ENCODE measurements around the gene COL25A1. TPM values are rescaled to one million over a fixed set of nuclear protein-coding genes. Genes with fewer than 3 reads are reported as not detected.
A peak's percentile ranks its signal among the peaks of the same experiment; 100 is the strongest.

COL25A1 gene
- total and polyA plus RNA-seq, 4 donors: 0.61 to 4.4 (median 2.1) TPM

GRCh38 chr4:108889696-108890483 lies 412.6 kb downstream of the COL25A1 start:
- Histone ChIP-seq H3K4me1 (ENCODE audit: control insufficient read depth in 4 of 4, insufficient read depth in 4 of 4, low read length in 3 of 4) (peaks cover 0 to 2% (median 0%) of the 10 kb centered on the region in 4 donors), H3K27ac (ENCODE audit: low read depth in 1 of 2, low read length in 2 of 2) (no peak overlapping the region), H3K4me3 (ENCODE audit: low read depth in 1 of 3, low read length in 3 of 3) (no peak overlapping the region), H3K27me3 (ENCODE audit: control insufficient read depth in 4 of 4, insufficient read depth in 4 of 4, low read length in 3 of 4) (no peaks in the 10 kb centered on the region), H3K9me3 (ENCODE audit: control insufficient read depth in 4 of 4, low read length in 3 of 4) (no peaks in the 10 kb centered on the region), H3K36me3 (ENCODE audit: control insufficient read depth in 4 of 4, insufficient read depth in 3 of 4, low read depth in 1 of 4, low read length in 3 of 4) (no peaks in the 10 kb centered on the region), H3K9ac (ENCODE audit: low read depth in 1 of 2, low read length in 2 of 2) (no peak overlapping the region)
- WGBS: 59% methylated on average over 8 of the region's 8 CpGs
- TF ChIP-seq FOXA1 (IDR thresholded peaks at IDR 0.05): no peak
- TF ChIP-seq RXRA (IDR thresholded peaks at IDR 0.05): peak; percentile 21 to 39
- TF ChIP-seq NR2F2 (IDR thresholded peaks at IDR 0.05): peak; percentile 99
- TF ChIP-seq GABPA (IDR thresholded peaks at IDR 0.05 in 1 of 2, conservative IDR thresholded peaks at IDR 0.05 in 1 of 2): no peak
- TF ChIP-seq YY1 (IDR thresholded peaks at IDR 0.05): no peak
- no peak for TF ChIP-seq RAD21 (IDR thresholded peaks at IDR 0.05)
- no peak for TF ChIP-seq EGR1 (IDR thresholded peaks at IDR 0.05; ENCODE audit: low read depth in 2 of 2)
- no peak for TF ChIP-seq TAF1 (conservative IDR thresholded peaks at IDR 0.05)
- TF ChIP-seq, protein P1, sequence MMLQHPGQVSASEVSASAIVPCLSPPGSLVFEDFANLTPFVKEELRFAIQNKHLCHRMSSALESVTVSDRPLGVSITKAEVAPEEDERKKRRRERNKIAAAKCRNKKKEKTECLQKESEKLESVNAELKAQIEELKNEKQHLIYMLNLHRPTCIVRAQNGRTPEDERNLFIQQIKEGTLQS (IDR thresholded peaks at IDR 0.05): no peak
- TF ChIP-seq FOXA2 (IDR thresholded peaks at IDR 0.05): no peak
- TF ChIP-seq HNF4G (IDR thresholded peaks at IDR 0.05): no peak
- no peak for DNase-seq (ENCODE audit: low spot score)

GRCh38 chr4:108888769-108889168 lies 413.7 kb downstream of the COL25A1 start:
- WGBS: 85% methylated on average over 1 of the region's 1 CpG
- TF ChIP-seq, protein P2, sequence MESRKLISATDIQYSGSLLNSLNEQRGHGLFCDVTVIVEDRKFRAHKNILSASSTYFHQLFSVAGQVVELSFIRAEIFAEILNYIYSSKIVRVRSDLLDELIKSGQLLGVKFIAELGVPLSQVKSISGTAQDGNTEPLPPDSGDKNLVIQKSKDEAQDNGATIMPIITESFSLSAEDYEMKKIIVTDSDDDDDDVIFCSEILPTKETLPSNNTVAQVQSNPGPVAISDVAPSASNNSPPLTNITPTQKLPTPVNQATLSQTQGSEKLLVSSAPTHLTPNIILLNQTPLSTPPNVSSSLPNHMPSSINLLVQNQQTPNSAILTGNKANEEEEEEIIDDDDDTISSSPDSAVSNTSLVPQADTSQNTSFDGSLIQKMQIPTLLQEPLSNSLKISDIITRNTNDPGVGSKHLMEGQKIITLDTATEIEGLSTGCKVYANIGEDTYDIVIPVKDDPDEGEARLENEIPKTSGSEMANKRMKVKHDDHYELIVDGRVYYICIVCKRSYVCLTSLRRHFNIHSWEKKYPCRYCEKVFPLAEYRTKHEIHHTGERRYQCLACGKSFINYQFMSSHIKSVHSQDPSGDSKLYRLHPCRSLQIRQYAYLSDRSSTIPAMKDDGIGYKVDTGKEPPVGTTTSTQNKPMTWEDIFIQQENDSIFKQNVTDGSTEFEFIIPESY (IDR thresholded peaks at IDR 0.05): no peak
- TF ChIP-seq JUND (IDR thresholded peaks at IDR 0.05) (no peak), YY1 (IDR thresholded peaks at IDR 0.05) (no peak), EGR1 (IDR thresholded peaks at IDR 0.05; ENCODE audit: low read depth in 2 of 2) (no peak), TAF1 (conservative IDR thresholded peaks at IDR 0.05) (no peak), HNF4A (conservative IDR thresholded peaks at IDR 0.05) (no peak), GABPA (IDR thresholded peaks at IDR 0.05 in 1 of 2, conservative IDR thresholded peaks at IDR 0.05 in 1 of 2) (no peak), NR2F2 (IDR thresholded peaks at IDR 0.05) (no peak), FOXA1 (IDR thresholded peaks at IDR 0.05) (no peak), FOXA2 (IDR thresholded peaks at IDR 0.05) (no peak), SP1 (IDR thresholded peaks at IDR 0.05) (no peak), RXRA (IDR thresholded peaks at IDR 0.05) (no peak)
- TF ChIP-seq, protein P3, sequence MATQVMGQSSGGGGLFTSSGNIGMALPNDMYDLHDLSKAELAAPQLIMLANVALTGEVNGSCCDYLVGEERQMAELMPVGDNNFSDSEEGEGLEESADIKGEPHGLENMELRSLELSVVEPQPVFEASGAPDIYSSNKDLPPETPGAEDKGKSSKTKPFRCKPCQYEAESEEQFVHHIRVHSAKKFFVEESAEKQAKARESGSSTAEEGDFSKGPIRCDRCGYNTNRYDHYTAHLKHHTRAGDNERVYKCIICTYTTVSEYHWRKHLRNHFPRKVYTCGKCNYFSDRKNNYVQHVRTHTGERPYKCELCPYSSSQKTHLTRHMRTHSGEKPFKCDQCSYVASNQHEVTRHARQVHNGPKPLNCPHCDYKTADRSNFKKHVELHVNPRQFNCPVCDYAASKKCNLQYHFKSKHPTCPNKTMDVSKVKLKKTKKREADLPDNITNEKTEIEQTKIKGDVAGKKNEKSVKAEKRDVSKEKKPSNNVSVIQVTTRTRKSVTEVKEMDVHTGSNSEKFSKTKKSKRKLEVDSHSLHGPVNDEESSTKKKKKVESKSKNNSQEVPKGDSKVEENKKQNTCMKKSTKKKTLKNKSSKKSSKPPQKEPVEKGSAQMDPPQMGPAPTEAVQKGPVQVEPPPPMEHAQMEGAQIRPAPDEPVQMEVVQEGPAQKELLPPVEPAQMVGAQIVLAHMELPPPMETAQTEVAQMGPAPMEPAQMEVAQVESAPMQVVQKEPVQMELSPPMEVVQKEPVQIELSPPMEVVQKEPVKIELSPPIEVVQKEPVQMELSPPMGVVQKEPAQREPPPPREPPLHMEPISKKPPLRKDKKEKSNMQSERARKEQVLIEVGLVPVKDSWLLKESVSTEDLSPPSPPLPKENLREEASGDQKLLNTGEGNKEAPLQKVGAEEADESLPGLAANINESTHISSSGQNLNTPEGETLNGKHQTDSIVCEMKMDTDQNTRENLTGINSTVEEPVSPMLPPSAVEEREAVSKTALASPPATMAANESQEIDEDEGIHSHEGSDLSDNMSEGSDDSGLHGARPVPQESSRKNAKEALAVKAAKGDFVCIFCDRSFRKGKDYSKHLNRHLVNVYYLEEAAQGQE (IDR thresholded peaks at IDR 0.05): no peak
- TF ChIP-seq, protein P4, sequence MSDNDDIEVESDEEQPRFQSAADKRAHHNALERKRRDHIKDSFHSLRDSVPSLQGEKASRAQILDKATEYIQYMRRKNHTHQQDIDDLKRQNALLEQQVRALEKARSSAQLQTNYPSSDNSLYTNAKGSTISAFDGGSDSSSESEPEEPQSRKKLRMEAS (IDR thresholded peaks at IDR 0.05): no peak
- no peak overlapping the region for H3K9ac ChIP-seq (ENCODE audit: low read depth in 1 of 2, low read length in 2 of 2)
- no peaks in the 10 kb centered on the region for H3K36me3 ChIP-seq (ENCODE audit: control insufficient read depth in 4 of 4, insufficient read depth in 3 of 4, low read depth in 1 of 4, low read length in 3 of 4)
- no peak overlapping the region for H3K27ac ChIP-seq (ENCODE audit: low read depth in 1 of 2, low read length in 2 of 2)
- H3K4me3 ChIP-seq (ENCODE audit: low read depth in 1 of 3, low read length in 3 of 3): no peak overlapping the region
- peaks cover 0 to 2% (median 0%) of the 10 kb centered on the region in 4 donors for H3K4me1 ChIP-seq (ENCODE audit: control insufficient read depth in 4 of 4, insufficient read depth in 4 of 4, low read length in 3 of 4)
- DNase-seq (ENCODE audit: low spot score): no peak
- H3K9me3 ChIP-seq (ENCODE audit: control insufficient read depth in 4 of 4, low read length in 3 of 4): no peaks in the 10 kb centered on the region
- no peaks in the 10 kb centered on the region for H3K27me3 ChIP-seq (ENCODE audit: control insufficient read depth in 4 of 4, insufficient read depth in 4 of 4, low read length in 3 of 4)
